MCF 10A (cell line): ENCODE data around the gene SRSF9. TPM values are rescaled to one million over a fixed set of nuclear protein-coding genes. Genes with fewer than 3 reads are reported as not detected.

Experiments used
- BruUV-seq: library from RNA; stranded (reverse); fragments of 400-500 nt; replicated peaks from 2 replicates; lab custom pipeline; 2021; lab: Mats Ljungman, UMichigan
- CTCF ChIA-PET: fragments of 300-600 bp; sonication (Branson Sonifier 250); formaldehyde crosslinking; extraction: SDS; loops from one replicate; lab custom pipeline; 2021; ENCODE audit warnings: antibody characterized with exemption, inconsistent platforms; lab: Yijun Ruan, JAX
- POLR2A ChIA-PET: fragments of 300-600, 350-650 bp; sonication (Branson Sonifier 250); formaldehyde crosslinking; extraction: SDS; loops from one replicate; lab custom pipeline; 2020; ENCODE audit warnings: antibody characterized with exemption, inconsistent platforms; lab: Yijun Ruan, JAX
- DNase-seq: peaks from one replicate; pipeline ENCODE4 v3.0.0-alpha.2; 2018; ENCODE audit not compliant: unreplicated experiment
- H3K27ac Mint-ChIP-seq: one replicate; pipeline ENCODE4 v1.8.0; 2022; ENCODE audit warnings: mild to moderate bottlenecking, low read depth, mixed read lengths; ENCODE audit not compliant: unreplicated experiment
- H3K27me3 Mint-ChIP-seq: one replicate; pipeline ENCODE4 v1.8.0; 2022; ENCODE audit warnings: mixed read lengths; ENCODE audit not compliant: insufficient read depth, unreplicated experiment
- H3K36me3 Mint-ChIP-seq: one replicate; pipeline ENCODE4 v1.8.0; 2022; ENCODE audit warnings: mild to moderate bottlenecking, moderate library complexity, mixed read lengths; ENCODE audit not compliant: insufficient read depth, unreplicated experiment
- H3K4me1 Mint-ChIP-seq: one replicate; pipeline ENCODE4 v1.8.0; 2022; ENCODE audit warnings: mixed read lengths; ENCODE audit not compliant: insufficient read depth, unreplicated experiment
- H3K4me3 Mint-ChIP-seq: one replicate; pipeline ENCODE4 v1.8.0; 2022; ENCODE audit warnings: mild to moderate bottlenecking, moderate library complexity, mixed read lengths; ENCODE audit not compliant: unreplicated experiment
- H3K9me3 Mint-ChIP-seq: one replicate; pipeline ENCODE4 v1.8.0; 2022; ENCODE audit warnings: mixed read lengths; ENCODE audit not compliant: unreplicated experiment
- CTCF ChIP-seq: fragments of 200-600 bp; IDR thresholded peaks from one replicate; pipeline ENCODE4 v1.8.0; 2022; ENCODE audit warnings: antibody characterized with exemption, mild to moderate bottlenecking; ENCODE audit not compliant: unreplicated experiment
- intact Hi-C: fragments of 100-400 bp; cut with micrococcal nuclease; formaldehyde crosslinking; loops from 2 replicates; pipeline ENCODE4 v1.14.1; 2022
- total RNA-seq: library from RNA; stranded (reverse); gene quantifications from 2 replicates; pipeline ENCODE4 v1.2.3, GENCODE V29; 2022

SRSF9 gene
- total RNA-seq, 1 experiment from 2014 or later: 193 TPM

DNA sequence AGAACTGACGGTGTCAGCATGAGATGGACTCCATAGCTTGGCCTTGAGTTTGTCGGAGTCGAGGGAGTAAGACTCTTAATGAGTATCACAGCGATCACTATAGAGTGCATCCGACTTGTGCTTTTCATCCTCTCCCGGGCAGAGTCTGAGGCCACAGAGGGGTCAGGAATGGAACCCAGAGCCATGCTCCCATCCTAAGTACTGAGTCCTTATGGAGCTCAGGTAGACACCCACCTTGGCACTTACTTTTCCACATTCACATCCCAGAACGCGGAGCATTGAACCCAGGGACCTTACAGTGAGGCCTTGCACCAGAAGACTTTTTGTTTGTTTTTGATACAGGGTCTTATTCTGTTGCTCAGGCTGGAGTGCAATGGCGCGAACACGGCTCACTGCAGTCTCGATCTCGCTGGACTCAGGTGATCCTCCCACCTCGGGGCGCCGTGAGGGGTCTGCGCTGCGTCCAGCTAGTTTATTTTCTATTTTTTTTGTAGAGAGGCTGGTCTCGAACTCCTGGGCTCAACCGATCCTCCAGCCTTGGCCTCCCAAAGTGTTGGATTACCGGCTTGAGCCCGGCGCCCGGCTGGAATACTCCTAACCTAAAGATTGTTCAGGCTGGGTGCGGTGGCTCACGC is 719 bp upstream of the SRSF9 start:
- no peaks in the 10 kb centered on the region for H3K27me3 Mint-ChIP-seq
- ChIA-PET CTCF (interaction anchor here (0.6 to 5.1 kb wide), 19 partner anchors 10 to 1610 kb away, joined by 3 to 40 read pairs (median 4); partner anchors contain the start of genes COX6A1 and DYNLL1), POLR2A (interaction anchor here (0.6 to 6.6 kb wide), 10 partner anchors 24 to 269 kb away, joined by 3 to 56 read pairs (median 4); partner anchors contain the start of genes COQ5, DYNLL1, GATC and RNU4-1)
- TF ChIP-seq CTCF: no peak
- H3K4me3 Mint-ChIP-seq: peak overlapping the region; percentile 88
- H3K9me3 Mint-ChIP-seq: no peaks in the 10 kb centered on the region
- BruUV-seq: TSS peak; percentile 24
- peaks cover 24% of the 10 kb centered on the region for H3K4me1 Mint-ChIP-seq
- intact Hi-C loops: no loop called here
- H3K27ac Mint-ChIP-seq: peak overlapping the region; percentile 63
- peak; percentile 20 for DNase-seq
- H3K36me3 Mint-ChIP-seq: peaks cover 38% of the 10 kb centered on the region

DNA sequence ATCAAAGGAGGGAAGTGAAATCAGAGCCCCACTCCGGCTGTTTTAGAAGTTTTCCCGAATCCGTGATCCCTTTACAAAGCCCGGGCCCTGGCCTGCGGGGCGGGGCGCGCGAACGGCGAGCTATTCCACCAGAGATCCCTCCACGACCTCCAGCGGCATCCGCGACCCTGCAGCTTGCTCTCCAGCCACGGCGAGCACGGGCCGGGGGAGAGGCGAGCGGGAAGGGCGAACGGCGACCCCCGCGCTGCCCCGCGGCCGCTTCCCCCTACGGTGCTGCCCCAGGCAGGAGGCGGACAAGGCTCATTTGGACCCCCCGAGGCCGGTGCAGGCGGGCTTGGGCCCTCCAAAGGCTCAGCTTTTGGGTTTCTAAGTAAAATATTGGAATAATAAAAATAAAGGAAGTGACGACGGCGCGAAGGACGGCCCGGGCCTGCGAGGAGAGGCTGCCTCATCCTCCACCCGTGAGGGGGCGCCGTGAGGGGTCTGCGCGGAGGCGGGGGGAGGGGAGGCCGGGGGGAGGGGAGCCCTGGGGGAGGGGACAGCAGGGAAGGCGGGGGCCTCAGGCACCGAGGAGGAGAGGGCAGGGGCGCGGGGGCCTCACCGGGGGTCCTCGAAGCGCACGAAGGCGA is 613 bp downstream of the SRSF9 start:
- TF ChIP-seq CTCF: no peak
- H3K36me3 Mint-ChIP-seq: peaks cover 42% of the 10 kb centered on the region
- peak overlapping the region; percentile 75 for H3K27ac Mint-ChIP-seq
- DNase-seq: peak; percentile 5
- intact Hi-C loops: loop anchor here (1.0 to 2.0 kb wide), 2 partner anchors 26 to 144 kb away; no protein-coding TSS in a partner anchor
- peak overlapping the region; percentile 88 for H3K4me3 Mint-ChIP-seq
- no peaks in the 10 kb centered on the region for H3K27me3 Mint-ChIP-seq
- H3K9me3 Mint-ChIP-seq: no peaks in the 10 kb centered on the region
- H3K4me1 Mint-ChIP-seq: peaks cover 17% of the 10 kb centered on the region
- POLR2A ChIA-PET: interaction anchor here (0.6 to 6.6 kb wide), 18 partner anchors 9 to 1305 kb away, joined by 3 to 56 read pairs (median 4); partner anchors contain the start of genes COQ5, COX6A1, DYNLL1 and GATC
- BruUV-seq: no TSS peak
- CTCF ChIA-PET: interaction anchor here (0.6 to 5.1 kb wide), 12 partner anchors 12 to 619 kb away, joined by 3 to 42 read pairs (median 6); partner anchors contain the start of genes COX6A1, DYNLL1, GATC and TRIAP1

DNA sequence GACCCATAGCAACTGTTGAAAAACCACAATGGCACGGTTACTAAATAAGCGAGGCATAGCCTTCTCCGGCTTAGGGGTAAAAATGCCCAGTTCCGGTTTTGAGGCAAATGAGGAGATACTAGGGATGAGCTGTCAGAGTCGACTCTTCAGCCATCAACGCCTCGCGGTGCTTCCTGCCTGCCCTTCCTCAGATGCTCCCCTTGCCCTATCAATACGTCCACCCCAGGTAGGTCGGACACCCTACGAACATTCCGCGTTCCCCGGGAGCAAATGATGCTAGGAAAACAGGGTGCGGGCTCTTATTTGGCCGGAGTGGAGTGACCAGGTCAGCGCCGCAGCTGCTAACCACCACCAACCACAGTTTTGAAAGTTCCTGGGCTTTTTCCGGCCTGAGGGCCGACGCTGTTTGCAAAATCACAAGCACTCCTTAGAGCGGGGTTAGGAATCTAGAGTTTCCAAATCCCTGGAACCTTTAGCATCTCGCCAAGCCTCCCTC is 1.2 kb downstream of the SRSF9 start:
- no peaks in the 10 kb centered on the region for H3K9me3 Mint-ChIP-seq
- H3K27ac Mint-ChIP-seq: peak overlapping the region; percentile 75
- peak overlapping the region; percentile 88 for H3K4me3 Mint-ChIP-seq
- peak; percentile 50 for DNase-seq
- intact Hi-C loops: loop anchor here (2.0 kb wide), 1 partner anchor 144 kb away; no protein-coding TSS in a partner anchor
- CTCF ChIA-PET: interaction anchor here (0.6 to 5.1 kb wide), 10 partner anchors 11 to 619 kb away, joined by 3 to 42 read pairs (median 10); partner anchors contain the start of genes COX6A1, DYNLL1, GATC and TRIAP1
- POLR2A ChIA-PET: interaction anchor here (0.6 to 6.6 kb wide), 18 partner anchors 8 to 1304 kb away, joined by 3 to 56 read pairs (median 4); partner anchors contain the start of genes COQ5, COX6A1, DYNLL1 and GATC
- TF ChIP-seq CTCF: no peak
- peaks cover 17% of the 10 kb centered on the region for H3K4me1 Mint-ChIP-seq
- H3K27me3 Mint-ChIP-seq: no peaks in the 10 kb centered on the region
- BruUV-seq: TSS peak; percentile 32
- H3K36me3 Mint-ChIP-seq: peaks cover 48% of the 10 kb centered on the region
